Duodenal mucosa (tissue), 2 donors: Measurements from ENCODE around the gene NEUROG1.
A peak's percentile ranks its signal among the peaks of the same experiment; 100 is the strongest.

ENCODE experiments used
- H3K27ac ChIP-seq: one replicate; pipeline ENCODE4 v1.7.0; 2013; ENCODE audit warnings: low read depth, low read length
- H3K27me3 ChIP-seq, 2 donors: one replicate each; pipeline ENCODE4 v1.7.0; 2013; ENCODE audit warnings: low read length in 2 of 2, control low read depth in 1 of 2; ENCODE audit not compliant: insufficient read depth in 2 of 2, control insufficient read depth in 1 of 2
- H3K36me3 ChIP-seq, 2 donors: one replicate each; pipeline ENCODE4 v1.7.0; 2013; ENCODE audit warnings: low read length in 2 of 2, control low read depth in 1 of 2; ENCODE audit not compliant: insufficient read depth in 2 of 2, control insufficient read depth in 1 of 2
- H3K4me1 ChIP-seq, 2 donors: one replicate each; pipeline ENCODE4 v1.7.0; 2013; ENCODE audit warnings: low read length in 2 of 2, control low read depth in 1 of 2; ENCODE audit not compliant: insufficient read depth in 2 of 2, control insufficient read depth in 1 of 2
- H3K4me3 ChIP-seq, 2 donors: one replicate each; pipeline ENCODE4 v1.7.0; 2013; ENCODE audit warnings: low read length in 2 of 2, low read depth in 1 of 2
- H3K9ac ChIP-seq, 2 donors: one replicate each; pipeline ENCODE4 v1.7.0; 2013; ENCODE audit warnings: low read length in 2 of 2, low read depth in 1 of 2
- H3K9me3 ChIP-seq, 2 donors: one replicate each; pipeline ENCODE4 v1.7.0; 2013; ENCODE audit warnings: low read length in 2 of 2, control low read depth in 1 of 2; ENCODE audit not compliant: control insufficient read depth in 1 of 2

The NEUROG1 gene, protein sequence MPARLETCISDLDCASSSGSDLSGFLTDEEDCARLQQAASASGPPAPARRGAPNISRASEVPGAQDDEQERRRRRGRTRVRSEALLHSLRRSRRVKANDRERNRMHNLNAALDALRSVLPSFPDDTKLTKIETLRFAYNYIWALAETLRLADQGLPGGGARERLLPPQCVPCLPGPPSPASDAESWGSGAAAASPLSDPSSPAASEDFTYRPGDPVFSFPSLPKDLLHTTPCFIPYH

GRCh38 chr5:135535820-135536801 lies at the start of gene NEUROG1:
Gene NEUROG1, minus strand, starts transcription at chr5:135535964. Its CDS starts 274 bp downstream, at chr5:135535690.
- no peak within 1 kb of the TSS for H3K9ac ChIP-seq
- H3K9me3 ChIP-seq: no peaks in the 10 kb centered on the region
- no peaks in the 10 kb centered on the region for H3K36me3 ChIP-seq
- H3K4me1 ChIP-seq: peaks cover 0 to 8% of the 10 kb centered on the region in 2 donors
- H3K4me3 ChIP-seq: peak within 1 kb of the TSS in 1 of 2 donors; percentile 16
- H3K27ac ChIP-seq: no peak within 1 kb of the TSS
- peaks cover 75 to 83% of the 10 kb centered on the region in 2 donors for H3K27me3 ChIP-seq

- H3K9ac ChIP-seq: no peak overlapping the region
- no peaks in the 10 kb centered on the region for H3K36me3 ChIP-seq
- H3K27me3 ChIP-seq: peaks cover 4 to 6% of the 10 kb centered on the region in 2 donors
- H3K4me1 ChIP-seq: no peaks in the 10 kb centered on the region
- no peak overlapping the region for H3K4me3 ChIP-seq
- H3K27ac ChIP-seq: no peak overlapping the region
- no peaks in the 10 kb centered on the region for H3K9me3 ChIP-seq
Measured at GRCh38 chr5:135584918-135585317, 49.2 kb upstream of the NEUROG1 start.

GRCh38 chr5:135584276-135584675 lies 48.5 kb upstream of the NEUROG1 start:
- no peak overlapping the region for H3K27ac ChIP-seq
- H3K9ac ChIP-seq: no peak overlapping the region
- no peak overlapping the region for H3K4me3 ChIP-seq
- no peaks in the 10 kb centered on the region for H3K9me3 ChIP-seq
- no peaks in the 10 kb centered on the region for H3K36me3 ChIP-seq
- H3K4me1 ChIP-seq: no peaks in the 10 kb centered on the region
- peaks cover 4 to 7% of the 10 kb centered on the region in 2 donors for H3K27me3 ChIP-seq

GRCh38 chr5:135582099-135582781 lies 46.5 kb upstream of the NEUROG1 start:
- Histone ChIP-seq H3K9ac (no peak overlapping the region), H3K4me3 (no peak overlapping the region), H3K36me3 (no peaks in the 10 kb centered on the region), H3K27me3 (peaks cover 16 to 26% of the 10 kb centered on the region in 2 donors), H3K4me1 (no peaks in the 10 kb centered on the region), H3K9me3 (no peaks in the 10 kb centered on the region), H3K27ac (no peak overlapping the region)

DNA sequence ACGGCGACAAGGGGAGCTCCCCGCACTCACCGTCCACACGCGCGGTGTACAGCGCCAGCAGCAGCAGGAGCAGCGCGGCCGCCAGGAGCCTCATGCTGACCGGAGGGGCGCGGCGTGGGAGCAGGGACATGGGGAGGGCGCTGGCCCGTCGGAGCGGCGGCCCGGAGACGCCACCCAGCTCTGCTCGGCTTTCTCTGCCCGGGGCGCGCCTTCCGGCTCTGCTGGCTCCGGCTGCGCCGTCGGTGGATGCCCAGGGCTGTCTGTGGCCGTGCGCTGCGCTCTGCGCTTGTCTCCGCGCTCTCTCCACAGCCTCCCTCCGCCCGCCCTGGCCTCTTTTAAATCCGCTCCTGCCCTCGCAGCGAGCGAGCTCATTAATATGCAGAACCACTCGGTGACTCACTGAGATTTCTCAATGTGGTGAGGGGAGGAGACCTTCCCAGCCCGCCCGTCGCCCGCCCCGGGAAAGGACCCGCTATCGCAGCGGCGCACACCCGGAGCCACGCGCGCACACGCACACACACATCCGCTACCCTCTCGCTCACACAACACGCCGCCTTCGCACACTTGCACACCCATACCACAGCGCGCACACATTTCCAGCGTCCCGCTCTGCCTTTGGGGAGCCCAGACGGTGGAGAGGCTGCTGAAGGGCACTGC lies 43.0 kb upstream of the NEUROG1 start, which contains the start of gene CXCL14:
TSS of gene CXCL14 (minus strand) at position 307 of the 657 bp plus-strand sequence. CDS start at position 94, 213 bp downstream.
- Histone ChIP-seq H3K9me3 (no peaks in the 10 kb centered on the region), H3K9ac (peak within 1 kb of the TSS; percentile 6 to 17), H3K27ac (peak within 1 kb of the TSS; percentile 48), H3K27me3 (peaks cover 16 to 27% of the 10 kb centered on the region in 2 donors), H3K36me3 (no peaks in the 10 kb centered on the region), H3K4me3 (peak within 1 kb of the TSS; percentile 23 to 62), H3K4me1 (no peaks in the 10 kb centered on the region)

- H3K27me3 ChIP-seq: peaks cover 16 to 27% of the 10 kb centered on the region in 2 donors
- H3K4me1 ChIP-seq: no peaks in the 10 kb centered on the region
- no peaks in the 10 kb centered on the region for H3K9me3 ChIP-seq
- H3K9ac ChIP-seq: peak overlapping the region in 1 of 2 donors; percentile 17
- peak overlapping the region; percentile 48 for H3K27ac ChIP-seq
- no peaks in the 10 kb centered on the region for H3K36me3 ChIP-seq
- peak overlapping the region; percentile 23 to 62 for H3K4me3 ChIP-seq
Measured at GRCh38 chr5:135578305-135578684, 42.5 kb upstream of the NEUROG1 start.

DNA sequence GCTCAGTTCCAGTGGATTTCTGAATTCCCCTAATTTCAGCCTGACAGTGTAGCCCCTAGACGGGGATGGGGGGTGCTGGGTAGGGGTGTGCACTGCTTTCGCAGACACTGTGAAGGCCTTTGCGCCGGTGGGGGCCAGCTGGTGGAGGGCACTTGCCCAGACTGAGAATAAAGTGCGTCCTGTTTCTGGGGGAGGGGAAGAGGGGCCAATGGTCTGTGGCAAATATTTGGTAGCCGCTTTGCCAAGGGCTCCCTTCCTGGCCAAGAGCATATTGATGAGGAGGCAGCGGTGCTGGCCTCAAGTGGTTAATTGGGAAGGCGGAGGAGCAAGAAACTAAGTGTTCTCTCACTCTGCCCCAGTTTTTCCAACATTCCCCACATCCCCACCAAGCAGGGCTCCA lies 41.7 kb upstream of the NEUROG1 start:
- H3K4me3 ChIP-seq: peak overlapping the region; percentile 23 to 62

GRCh38 chr5:135576075-135576599 lies 40.4 kb upstream of the NEUROG1 start:
- no peak overlapping the region for H3K27ac ChIP-seq
- H3K4me3 ChIP-seq: peak overlapping the region; percentile 26 to 40
- no peaks in the 10 kb centered on the region for H3K9me3 ChIP-seq
- peaks cover 16 to 21% of the 10 kb centered on the region in 2 donors for H3K27me3 ChIP-seq
- peak overlapping the region in 1 of 2 donors; percentile 9 for H3K9ac ChIP-seq
- no peaks in the 10 kb centered on the region for H3K4me1 ChIP-seq
- H3K36me3 ChIP-seq: no peaks in the 10 kb centered on the region

More for the DNA sequence above, 41.7 kb upstream of the NEUROG1 start:
- Histone ChIP-seq H3K4me1 (no peaks in the 10 kb centered on the region), H3K27me3 (peaks cover 16 to 22% of the 10 kb centered on the region in 2 donors), H3K9me3 (no peaks in the 10 kb centered on the region), H3K36me3 (no peaks in the 10 kb centered on the region), H3K27ac (no peak overlapping the region), H3K9ac (peak overlapping the region; percentile 4 to 6)

DNA sequence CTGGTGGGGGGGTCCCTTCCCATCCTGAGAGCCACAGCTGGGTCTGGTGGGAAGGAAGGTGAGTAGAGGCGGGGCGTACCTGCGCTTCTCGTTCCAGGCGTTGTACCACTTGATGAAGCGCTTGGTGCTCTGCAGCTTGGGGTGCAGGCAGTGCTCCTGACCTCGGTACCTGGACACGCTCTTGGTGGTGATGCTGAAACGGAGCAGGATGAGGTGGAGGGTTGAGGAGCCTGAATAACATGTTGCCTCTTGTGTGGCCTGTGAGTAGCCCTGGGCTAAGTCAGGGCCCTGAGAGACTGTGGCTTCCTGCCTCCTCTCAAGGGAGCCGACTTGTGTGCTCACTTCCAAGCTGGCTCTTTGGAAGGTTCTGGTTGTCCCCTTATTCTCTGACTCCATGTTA lies 38.7 kb upstream of the NEUROG1 start:
- Histone ChIP-seq H3K9ac (no peak overlapping the region), H3K36me3 (no peaks in the 10 kb centered on the region), H3K27me3 (peaks cover 12 to 24% of the 10 kb centered on the region in 2 donors), H3K9me3 (no peaks in the 10 kb centered on the region), H3K4me3 (no peak overlapping the region), H3K27ac (no peak overlapping the region), H3K4me1 (no peaks in the 10 kb centered on the region)
